ENCODE data around the gene SSBP3. TPM values are rescaled to one million over a fixed set of nuclear protein-coding genes. Genes with fewer than 3 reads are reported as not detected.

Gene SSBP3
- total RNA-seq, 1 donor from 2014 or later, result 47.3 TPM

GRCh38 chr1:54371038-54371941 lies 34.9 kb downstream of the SSBP3 start:
- no peak for DNase-seq (ENCODE audit: low spot score)

- DNase-seq (ENCODE audit: low spot score), result no peak
Observed at GRCh38 chr1:54370287-54370989, 35.8 kb downstream of the SSBP3 start.

- no peak for DNase-seq (ENCODE audit: low spot score)
Observed at GRCh38 chr1:54367613-54368012, 38.6 kb downstream of the SSBP3 start.

GRCh38 chr1:54365847-54366246 lies 40.3 kb downstream of the SSBP3 start:
- DNase-seq (ENCODE audit: low spot score), result no peak

- no peak for DNase-seq (ENCODE audit: low spot score)
Observed at GRCh38 chr1:54365398-54365797, 40.8 kb downstream of the SSBP3 start.

GRCh38 chr1:54364995-54365394 lies 41.2 kb downstream of the SSBP3 start:
- DNase-seq (ENCODE audit: low spot score), result no peak

GRCh38 chr1:54364582-54364981 lies 41.6 kb downstream of the SSBP3 start:
- no peak for DNase-seq (ENCODE audit: low spot score)

GRCh38 chr1:54363925-54364324 lies 42.3 kb downstream of the SSBP3 start:
- no peak for DNase-seq (ENCODE audit: low spot score)

- DNase-seq (ENCODE audit: low spot score), result no peak
Observed at GRCh38 chr1:54362881-54363340, 43.3 kb downstream of the SSBP3 start.

GRCh38 chr1:54361342-54361741 lies 44.9 kb downstream of the SSBP3 start:
- DNase-seq (ENCODE audit: low spot score), result no peak

- no peak for DNase-seq (ENCODE audit: low spot score)
Observed at GRCh38 chr1:54360165-54361005, 45.8 kb downstream of the SSBP3 start.

GRCh38 chr1:54359393-54360162 lies 46.6 kb downstream of the SSBP3 start:
- DNase-seq (ENCODE audit: low spot score), result no peak

- no peak for DNase-seq (ENCODE audit: low spot score)
Observed at GRCh38 chr1:54358503-54359168, 47.6 kb downstream of the SSBP3 start.

GRCh38 chr1:54357967-54358366 lies 48.2 kb downstream of the SSBP3 start:
- DNase-seq (ENCODE audit: low spot score), result no peak

- DNase-seq (ENCODE audit: low spot score), result no peak
Observed at GRCh38 chr1:54356680-54357147, 49.5 kb downstream of the SSBP3 start.

- no peak for DNase-seq (ENCODE audit: low spot score)
Observed at GRCh38 chr1:54355931-54356679, 50.1 kb downstream of the SSBP3 start.

GRCh38 chr1:54354899-54355298 lies 51.3 kb downstream of the SSBP3 start:
- no peak for DNase-seq (ENCODE audit: low spot score)

- DNase-seq (ENCODE audit: low spot score), result no peak
Observed at GRCh38 chr1:54353959-54354358, 52.2 kb downstream of the SSBP3 start.

GRCh38 chr1:54352755-54353154 lies 53.4 kb downstream of the SSBP3 start:
- DNase-seq (ENCODE audit: low spot score), result no peak

GRCh38 chr1:54350360-54350759 lies 55.8 kb downstream of the SSBP3 start:
- DNase-seq (ENCODE audit: low spot score), result no peak
